Spleen (tissue), 7 donors: Measurements from ENCODE around the gene OSTF1.

Source experiments
- POLR2A ChIP-seq, 3 donors: fragments of 450-650 bp; IDR thresholded peaks; one replicate each; pipeline ENCODE4 v1.5.1; 2017; ENCODE audit warnings: antibody characterized with exemption in 3 of 3, mild to moderate bottlenecking in 1 of 3
- TF ChIP-seq, protein P1 (sequence below), 11 experiments: fragments of 200-600 bp in 7 of 11; fragments of 450-650 bp in 4 of 11; sonication (generic) in 4 of 11; IDR thresholded peaks in 8 of 11; conservative IDR thresholded peaks in 3 of 11; 1 replicate in 7 of 11; 2 replicates in 4 of 11; pipeline versions ENCODE4 v1.4.0 to v1.8.0; 2016 to 2021; ENCODE audit warnings: antibody characterized with exemption in 11 of 11, inconsistent platforms in 4 of 11, mild to moderate bottlenecking in 1 of 11
- donor health status: DM: no; HTN: no; CAD: no; lungs with moderate emphysema.
- donor health status: DM: no; HTN: no; CAD: no.
- donor health status: DM: no; HTN: no; CAD: no.

DNA sequence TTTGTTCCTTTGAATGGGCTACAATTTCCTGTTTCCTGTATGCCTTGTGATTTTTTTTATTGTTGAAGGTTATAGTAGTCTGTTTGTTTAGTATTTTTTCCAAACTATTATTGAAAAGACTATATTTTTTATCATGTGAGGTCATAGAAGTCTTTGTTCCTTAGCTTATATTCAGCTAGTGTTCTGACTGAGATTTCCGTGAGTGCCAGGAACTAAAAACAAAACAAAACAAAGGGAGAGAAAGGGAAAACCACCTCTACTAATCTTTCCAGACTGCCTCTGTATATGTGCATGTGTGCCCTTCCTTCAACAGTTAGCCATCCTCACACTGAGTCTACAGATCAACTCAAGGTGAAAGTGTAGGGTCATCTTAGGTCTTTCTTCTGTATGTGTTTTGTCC, 79.0 kb downstream of the OSTF1 start:
- TF ChIP-seq, protein P1, sequence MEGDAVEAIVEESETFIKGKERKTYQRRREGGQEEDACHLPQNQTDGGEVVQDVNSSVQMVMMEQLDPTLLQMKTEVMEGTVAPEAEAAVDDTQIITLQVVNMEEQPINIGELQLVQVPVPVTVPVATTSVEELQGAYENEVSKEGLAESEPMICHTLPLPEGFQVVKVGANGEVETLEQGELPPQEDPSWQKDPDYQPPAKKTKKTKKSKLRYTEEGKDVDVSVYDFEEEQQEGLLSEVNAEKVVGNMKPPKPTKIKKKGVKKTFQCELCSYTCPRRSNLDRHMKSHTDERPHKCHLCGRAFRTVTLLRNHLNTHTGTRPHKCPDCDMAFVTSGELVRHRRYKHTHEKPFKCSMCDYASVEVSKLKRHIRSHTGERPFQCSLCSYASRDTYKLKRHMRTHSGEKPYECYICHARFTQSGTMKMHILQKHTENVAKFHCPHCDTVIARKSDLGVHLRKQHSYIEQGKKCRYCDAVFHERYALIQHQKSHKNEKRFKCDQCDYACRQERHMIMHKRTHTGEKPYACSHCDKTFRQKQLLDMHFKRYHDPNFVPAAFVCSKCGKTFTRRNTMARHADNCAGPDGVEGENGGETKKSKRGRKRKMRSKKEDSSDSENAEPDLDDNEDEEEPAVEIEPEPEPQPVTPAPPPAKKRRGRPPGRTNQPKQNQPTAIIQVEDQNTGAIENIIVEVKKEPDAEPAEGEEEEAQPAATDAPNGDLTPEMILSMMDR (IDR thresholded peaks at IDR 0.05 in 8 of 11, conservative IDR thresholded peaks at IDR 0.05 in 3 of 11): no peak
- TF ChIP-seq POLR2A (IDR thresholded peaks at IDR 0.05): no peak
